AG10803 (cell line): ENCODE results near the gene LIM2.

ENCODE experiments used
- DNase-seq: peaks from one replicate; pipeline ENCODE4 v3.0.0; 2010; ENCODE audit warnings: low read depth
- H3K4me3 ChIP-seq: 2 replicates; pipeline ENCODE4 v1.5.1; 2011; ENCODE audit warnings: mild to moderate bottlenecking, low read length, control low read depth
- TF ChIP-seq, protein P1 (sequence below): conservative IDR thresholded peaks from 2 replicates; pipeline ENCODE4 v1.5.1; 2011; ENCODE audit warnings: mild to moderate bottlenecking, low read length, control low read depth, inconsistent platforms

Gene LIM2

GRCh38 chr19:51364200-51365106 is 23.3 kb downstream of the LIM2 start:
- no peak overlapping the region for H3K4me3 ChIP-seq
- no peak for DNase-seq
- TF ChIP-seq, protein P1, sequence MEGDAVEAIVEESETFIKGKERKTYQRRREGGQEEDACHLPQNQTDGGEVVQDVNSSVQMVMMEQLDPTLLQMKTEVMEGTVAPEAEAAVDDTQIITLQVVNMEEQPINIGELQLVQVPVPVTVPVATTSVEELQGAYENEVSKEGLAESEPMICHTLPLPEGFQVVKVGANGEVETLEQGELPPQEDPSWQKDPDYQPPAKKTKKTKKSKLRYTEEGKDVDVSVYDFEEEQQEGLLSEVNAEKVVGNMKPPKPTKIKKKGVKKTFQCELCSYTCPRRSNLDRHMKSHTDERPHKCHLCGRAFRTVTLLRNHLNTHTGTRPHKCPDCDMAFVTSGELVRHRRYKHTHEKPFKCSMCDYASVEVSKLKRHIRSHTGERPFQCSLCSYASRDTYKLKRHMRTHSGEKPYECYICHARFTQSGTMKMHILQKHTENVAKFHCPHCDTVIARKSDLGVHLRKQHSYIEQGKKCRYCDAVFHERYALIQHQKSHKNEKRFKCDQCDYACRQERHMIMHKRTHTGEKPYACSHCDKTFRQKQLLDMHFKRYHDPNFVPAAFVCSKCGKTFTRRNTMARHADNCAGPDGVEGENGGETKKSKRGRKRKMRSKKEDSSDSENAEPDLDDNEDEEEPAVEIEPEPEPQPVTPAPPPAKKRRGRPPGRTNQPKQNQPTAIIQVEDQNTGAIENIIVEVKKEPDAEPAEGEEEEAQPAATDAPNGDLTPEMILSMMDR, result no peak

- H3K4me3 ChIP-seq, result no peak overlapping the region
- TF ChIP-seq, protein P1, result no peak
- no peak for DNase-seq
Observed at GRCh38 chr19:51361239-51361638, 26.5 kb downstream of the LIM2 start.

DNA sequence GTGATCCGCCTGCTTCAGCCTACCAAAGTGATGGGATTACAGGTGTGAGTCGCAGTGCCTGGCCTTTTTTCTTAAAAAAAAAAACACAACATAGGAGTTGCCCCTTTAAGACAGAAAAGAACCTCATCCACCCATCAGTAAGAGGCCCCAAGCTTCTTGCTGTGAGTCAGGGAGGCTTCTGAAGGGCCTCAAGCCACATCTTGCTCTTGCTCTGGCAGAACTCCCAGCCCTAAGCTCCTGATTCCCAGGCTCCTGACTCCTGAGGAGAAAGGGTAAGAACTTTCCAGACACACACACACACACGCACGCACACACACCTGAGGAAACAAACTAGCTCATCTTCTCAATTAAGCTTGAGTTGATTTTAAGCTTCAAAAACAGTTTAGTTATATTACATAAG is 28.5 kb downstream of the LIM2 start:
- no peak overlapping the region for H3K4me3 ChIP-seq
- TF ChIP-seq, protein P1, result no peak
- DNase-seq, result peak; percentile 90

DNA sequence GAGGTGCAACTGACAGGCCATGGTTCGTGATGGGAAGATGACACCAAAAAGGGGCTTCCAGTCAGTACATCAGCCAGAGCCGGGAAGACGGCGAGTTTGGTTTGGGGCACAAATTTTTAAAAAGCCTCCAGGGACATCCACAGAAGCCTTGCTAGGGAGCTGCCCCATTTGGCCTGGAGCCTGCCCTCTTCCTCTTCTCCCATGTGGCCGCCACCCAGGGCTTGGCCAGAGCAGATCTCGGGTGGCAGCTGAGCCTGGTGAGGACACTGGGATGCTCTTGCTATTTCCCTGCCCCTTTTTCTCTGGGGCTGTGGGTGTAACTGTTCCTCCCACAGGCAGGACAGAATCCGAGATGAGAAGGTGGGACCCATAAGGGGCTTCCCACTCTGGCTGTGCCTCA is 29.8 kb downstream of the LIM2 start:
- no peak overlapping the region for H3K4me3 ChIP-seq
- TF ChIP-seq, protein P1, result no peak
- DNase-seq, result no peak

DNA sequence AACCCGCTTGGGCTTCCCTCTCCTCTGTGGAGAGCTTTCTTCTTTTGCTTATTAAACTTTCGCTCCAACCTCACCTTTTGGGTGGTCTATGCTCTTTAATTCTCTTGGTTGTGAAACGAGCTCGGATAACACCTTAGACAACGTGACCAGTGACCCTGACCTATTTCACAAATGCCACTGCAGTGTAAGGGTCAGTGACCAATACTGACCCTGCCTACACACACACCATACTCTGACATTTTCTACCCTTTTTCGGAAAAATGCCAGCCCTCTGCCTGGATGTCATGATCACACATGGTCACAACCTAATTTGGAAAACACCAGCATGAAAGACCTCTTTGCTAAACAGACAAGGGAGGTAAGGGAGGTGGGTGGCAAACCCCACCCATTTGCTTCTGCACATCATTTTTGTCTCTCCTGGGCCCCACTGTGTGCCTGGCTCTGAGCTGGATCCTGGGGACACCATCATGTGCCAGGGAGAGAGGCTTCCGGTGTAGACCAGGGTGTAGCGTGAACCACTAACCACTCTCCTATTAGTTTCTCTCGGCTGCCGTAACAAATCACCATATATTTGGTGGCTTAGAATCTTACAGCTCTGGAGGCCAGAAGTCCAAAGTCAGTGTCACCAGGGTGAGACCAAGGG is 31.5 kb downstream of the LIM2 start:
- DNase-seq, result no peak
- TF ChIP-seq, protein P1, result no peak
- no peak overlapping the region for H3K4me3 ChIP-seq

- DNase-seq, result no peak
- TF ChIP-seq, protein P1, result no peak
Observed at GRCh38 chr19:51354742-51355148, 33.0 kb downstream of the LIM2 start.

More at GRCh38 chr19:51354742-51355148, 33.0 kb downstream of the LIM2 start:
- H3K4me3 ChIP-seq, result no peak overlapping the region
